Right cardiac atrium (tissue), 5 donors: Measurements from ENCODE around the gene LPCAT2. TPM values are rescaled to one million over a fixed set of nuclear protein-coding genes. Genes with fewer than 3 reads are reported as not detected.

ENCODE experiments used
- ATAC-seq, 2 donors: fragments of 200-7000 bp; cut with Tn5 transposase; one replicate each; pipeline versions ENCODE4 v1.8.0 to v1.9.1; 2020; ENCODE audit warnings: moderate library complexity in 2 of 2, mild to moderate bottlenecking in 1 of 2
- DNase-seq, 3 donors: peaks; one replicate each; pipeline ENCODE4 v3.0.0-alpha.2; 2020
- H3K27ac ChIP-seq: one replicate; pipeline ENCODE4 v1.5.1; 2013; ENCODE audit warnings: mild to moderate bottlenecking, low read length, control low read depth, moderate library complexity
- H3K27me3 ChIP-seq: one replicate; pipeline ENCODE4 v1.6.1; 2013; ENCODE audit not compliant: control insufficient read depth, insufficient read depth
- H3K4me1 ChIP-seq: one replicate; pipeline ENCODE4 v1.6.1; 2013; ENCODE audit warnings: low read length; ENCODE audit not compliant: control insufficient read depth, insufficient read depth
- H3K4me3 ChIP-seq: one replicate; pipeline ENCODE4 v1.5.1; 2013; ENCODE audit warnings: low read length, control low read depth
- H3K9me3 ChIP-seq: one replicate; pipeline ENCODE4 v1.6.1; 2013; ENCODE audit warnings: low read length; ENCODE audit not compliant: control insufficient read depth
- WGBS: extraction: QIAGEN DNeasy Blood & Tissue Kit; methylation state at CpG from one replicate; pipeline ENCODE4 v1.1.7; 2013; 5-methylcytosine and 5-hydroxymethylcytosine counted together
- intact Hi-C, 4 donors: fragments of 100-400 bp; cut with DNase I; formaldehyde crosslinking; loops; one replicate each; pipeline versions ENCODE4 v1.11.0 to v1.14.0; 2022 to 2023
- polyA plus RNA-seq: library from polyadenylated mRNA; stranded (reverse); fragments of 200-250 nt; gene quantifications from one replicate; pipeline ENCODE4 v1.2.3, GENCODE V29; 2013
- total RNA-seq, 4 donors: library from RNA; stranded (reverse); fragmentation: NEBNext Ultra II Directional; extraction: Animal tissue kit (Norgen Biotek cat#: 25700); gene quantifications; one replicate each; pipeline ENCODE4 v1.2.1, GENCODE V29; 2021
- donor health status: healthy with polysubstance abuse.
- donor health status: DM: no; HTN: yes; CAD: no.
- donor health status: DM: no; HTN: no; CAD: no.
- donor health status: DM: no; HTN: yes; CAD: no; lungs with severe emphysema.
- donor health status: DM: yes; HTN: yes; CAD: no.

Gene LPCAT2
- total and polyA plus RNA-seq, 5 donors: 4.0 to 10.9 (median 6.6) TPM

DNA sequence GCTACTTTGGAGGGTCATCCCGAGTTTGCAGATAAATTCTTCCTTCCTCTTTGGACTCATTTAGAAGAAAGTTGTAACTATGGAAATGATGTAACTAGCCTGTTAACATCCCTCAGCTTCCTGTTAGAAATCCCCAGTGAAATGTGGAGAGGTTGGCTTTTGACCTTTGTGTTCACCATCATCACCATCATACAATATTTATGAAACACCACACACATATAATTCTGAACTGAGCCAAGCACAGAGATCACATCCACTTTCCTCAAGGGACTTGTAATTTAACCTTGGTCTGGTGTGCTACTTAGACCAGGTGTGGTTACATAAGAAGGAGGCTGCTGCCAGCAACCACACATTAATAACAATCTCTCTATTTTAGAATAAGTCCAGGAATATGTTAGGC, 60.2 kb downstream of the LPCAT2 start:
- ATAC-seq (no peak), DNase-seq (no peak)
- WGBS: 22% methylated on average over 1 of the region's 1 CpG
- H3K4me1 ChIP-seq: peaks cover 4% of the 10 kb centered on the region
- no peak overlapping the region for H3K27ac ChIP-seq
- no peaks in the 10 kb centered on the region for H3K9me3 ChIP-seq
- intact Hi-C loops: no loop called here
- no peak overlapping the region for H3K4me3 ChIP-seq
- no peaks in the 10 kb centered on the region for H3K27me3 ChIP-seq

DNA sequence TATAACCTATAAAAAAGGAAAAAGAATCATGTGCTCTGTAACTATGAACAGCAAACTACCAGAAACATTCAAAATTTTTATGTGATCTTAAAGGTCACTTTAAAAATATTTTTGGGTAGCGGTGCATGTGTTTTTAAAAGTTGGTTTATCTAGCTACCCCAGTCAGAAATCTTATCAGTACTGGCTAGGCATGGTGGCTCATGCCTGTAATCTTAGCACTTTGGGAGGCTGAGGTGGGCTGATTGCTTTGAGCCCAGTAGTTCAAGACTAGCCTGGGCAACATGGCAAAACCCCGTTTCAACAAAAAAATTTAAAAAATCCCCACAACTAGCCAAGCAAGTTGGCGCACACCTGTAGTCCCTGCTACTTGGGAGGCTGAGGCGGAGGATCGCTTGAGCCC, 61.3 kb downstream of the LPCAT2 start:
- H3K27ac ChIP-seq: no peak overlapping the region
- ATAC-seq: no peak
- no peak for DNase-seq
- H3K9me3 ChIP-seq: no peaks in the 10 kb centered on the region
- no peaks in the 10 kb centered on the region for H3K27me3 ChIP-seq
- H3K4me1 ChIP-seq: peaks cover 4% of the 10 kb centered on the region
- WGBS: 93% methylated on average over 5 of the region's 5 CpGs
- intact Hi-C loops: no loop called here
- H3K4me3 ChIP-seq: no peak overlapping the region

DNA sequence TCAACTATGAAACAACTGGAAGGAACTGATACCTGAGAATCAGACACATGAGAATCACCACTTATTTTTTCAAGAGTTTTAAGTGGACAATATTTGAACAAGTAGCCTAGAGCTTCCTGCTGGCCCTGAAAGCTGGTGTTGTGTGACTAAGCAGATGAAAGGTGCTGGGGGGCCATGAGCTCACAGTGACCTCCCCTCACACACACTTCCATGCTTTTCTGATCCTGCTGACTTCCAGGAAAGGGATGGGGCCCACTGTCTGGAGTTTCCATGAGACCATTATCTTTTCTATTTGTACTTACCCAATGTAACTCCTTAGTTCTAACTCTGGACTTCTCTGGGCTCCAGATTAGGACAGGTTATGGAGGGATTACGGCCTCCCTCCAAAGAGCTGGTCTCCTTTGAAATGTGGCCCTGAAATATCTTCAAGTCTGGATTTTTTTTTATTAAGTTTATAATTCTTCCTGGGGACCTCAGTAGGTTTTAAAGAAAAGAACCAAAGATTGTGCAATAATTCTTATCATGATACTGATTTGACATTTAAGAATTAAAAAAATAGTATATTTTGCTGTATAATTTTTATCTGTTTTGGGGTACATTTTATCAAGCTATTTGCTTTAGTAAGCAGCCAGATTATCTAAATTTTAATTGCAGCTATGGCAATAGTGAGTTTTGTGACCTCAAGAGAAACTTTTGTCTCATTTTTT, 62.5 kb downstream of the LPCAT2 start:
- Histone ChIP-seq H3K4me1 (peaks cover 4% of the 10 kb centered on the region), H3K27ac (no peak overlapping the region), H3K9me3 (no peaks in the 10 kb centered on the region), H3K4me3 (no peak overlapping the region), H3K27me3 (no peaks in the 10 kb centered on the region)
- no peak for ATAC-seq
- intact Hi-C loops: no loop called here
- 89% methylated on average over 1 of the region's 1 CpG for WGBS
- DNase-seq: no peak

DNA sequence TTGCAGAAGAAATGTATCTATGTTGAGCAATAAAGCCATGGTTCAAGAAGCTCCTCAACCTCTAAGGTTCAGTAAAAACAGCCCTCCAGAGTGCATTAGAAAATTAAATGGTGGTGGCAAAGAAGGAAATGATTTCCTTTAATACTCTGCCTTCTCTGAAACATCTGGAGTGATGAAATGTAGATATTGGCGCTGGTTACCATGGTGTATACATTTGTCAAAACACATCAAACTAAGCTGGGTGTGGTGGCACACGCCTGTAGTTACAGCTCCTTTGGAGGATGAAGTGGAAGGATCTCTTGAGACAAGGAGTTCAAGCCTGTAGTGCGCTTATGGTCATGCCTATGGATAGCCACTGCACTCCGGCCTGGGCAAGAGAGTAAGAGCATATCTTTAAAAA, 63.6 kb downstream of the LPCAT2 start:
- ATAC-seq (no peak), DNase-seq (no peak)
- 86% methylated on average over 4 of the region's 4 CpGs for WGBS
- H3K27me3 ChIP-seq: no peaks in the 10 kb centered on the region
- no peak overlapping the region for H3K27ac ChIP-seq
- H3K9me3 ChIP-seq: no peaks in the 10 kb centered on the region
- peaks cover 2% of the 10 kb centered on the region for H3K4me1 ChIP-seq
- intact Hi-C loops: no loop called here
- no peak overlapping the region for H3K4me3 ChIP-seq

DNA sequence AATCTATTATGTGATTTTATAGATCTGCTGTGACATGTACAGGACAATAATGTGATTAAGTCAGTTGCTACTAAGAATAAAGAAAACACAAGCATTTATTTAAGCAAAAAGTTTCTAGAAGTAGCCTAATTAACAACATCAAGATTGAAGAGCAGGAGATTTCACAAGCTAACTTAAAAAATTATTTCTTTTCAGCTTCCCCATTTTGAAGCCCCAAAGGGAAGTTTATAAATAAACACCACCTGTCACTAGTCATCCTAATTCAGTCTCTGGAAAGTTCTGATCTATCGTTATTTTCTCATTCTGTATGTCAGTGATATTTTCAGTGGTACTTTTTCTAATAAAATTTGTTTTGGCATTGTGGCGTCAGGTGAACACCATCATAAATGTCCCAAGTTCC, 65.9 kb downstream of the LPCAT2 start:
- H3K27me3 ChIP-seq: no peaks in the 10 kb centered on the region
- H3K4me3 ChIP-seq: no peak overlapping the region
- 72% methylated on average over 2 of the region's 2 CpGs for WGBS
- H3K9me3 ChIP-seq: no peaks in the 10 kb centered on the region
- no peak for ATAC-seq
- intact Hi-C loops: no loop called here
- no peak for DNase-seq
- H3K27ac ChIP-seq: no peak overlapping the region
- peaks cover 2% of the 10 kb centered on the region for H3K4me1 ChIP-seq

DNA sequence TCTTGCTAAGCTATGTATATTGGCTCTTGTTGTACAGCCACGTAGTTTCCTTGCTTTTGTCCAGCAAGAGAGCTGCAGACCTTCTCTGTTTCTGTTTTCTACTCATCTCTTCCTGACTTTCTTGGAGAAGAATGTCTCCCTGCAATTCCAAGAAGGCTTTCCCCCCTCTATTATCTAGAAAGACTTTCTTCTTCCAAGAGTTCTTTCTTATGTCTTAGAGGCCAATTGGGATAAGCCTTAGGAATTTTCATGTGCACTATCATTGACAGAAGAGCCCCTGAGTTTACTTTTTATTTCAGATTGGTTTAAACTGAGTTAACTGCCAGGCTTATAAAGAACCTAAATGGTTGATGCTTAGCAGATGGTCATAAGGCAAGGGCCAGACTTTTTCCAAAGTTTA, 66.6 kb downstream of the LPCAT2 start:
- Histone ChIP-seq H3K9me3 (no peaks in the 10 kb centered on the region), H3K4me3 (no peak overlapping the region), H3K27ac (no peak overlapping the region), H3K27me3 (no peaks in the 10 kb centered on the region), H3K4me1 (peaks cover 2% of the 10 kb centered on the region)
- no peak for DNase-seq
- intact Hi-C loops: no loop called here
- ATAC-seq: no peak
- 63% methylated on average over 1 of the region's 1 CpG for WGBS

DNA sequence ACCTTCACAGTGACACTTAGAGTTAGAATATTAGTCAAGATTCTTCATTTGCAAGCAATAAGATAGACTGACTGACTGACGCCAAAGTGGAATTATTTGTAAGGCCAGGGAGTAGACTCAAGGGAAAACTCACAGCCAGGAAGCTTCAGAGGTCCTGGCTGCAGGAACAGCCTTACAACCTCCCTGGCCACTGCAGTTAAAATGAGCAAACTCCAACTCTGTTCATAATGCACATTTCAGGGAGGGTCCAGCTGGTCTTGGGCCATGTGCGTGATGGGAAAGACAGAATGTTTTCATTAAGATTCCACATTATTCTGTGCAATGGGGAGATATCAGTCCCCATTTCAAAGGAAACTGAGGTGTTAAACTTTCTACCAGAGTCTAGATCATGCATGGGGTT, 67.5 kb downstream of the LPCAT2 start:
- no peaks in the 10 kb centered on the region for H3K27me3 ChIP-seq
- intact Hi-C loops: no loop called here
- no peaks in the 10 kb centered on the region for H3K9me3 ChIP-seq
- ATAC-seq: peak; percentile 64 to 94
- H3K27ac ChIP-seq: no peak overlapping the region
- H3K4me3 ChIP-seq: no peak overlapping the region
- 59% methylated on average over 2 of the region's 2 CpGs for WGBS
- DNase-seq: peak in 2 of 3 donors; percentile 30 to 75
- no peaks in the 10 kb centered on the region for H3K4me1 ChIP-seq

DNA sequence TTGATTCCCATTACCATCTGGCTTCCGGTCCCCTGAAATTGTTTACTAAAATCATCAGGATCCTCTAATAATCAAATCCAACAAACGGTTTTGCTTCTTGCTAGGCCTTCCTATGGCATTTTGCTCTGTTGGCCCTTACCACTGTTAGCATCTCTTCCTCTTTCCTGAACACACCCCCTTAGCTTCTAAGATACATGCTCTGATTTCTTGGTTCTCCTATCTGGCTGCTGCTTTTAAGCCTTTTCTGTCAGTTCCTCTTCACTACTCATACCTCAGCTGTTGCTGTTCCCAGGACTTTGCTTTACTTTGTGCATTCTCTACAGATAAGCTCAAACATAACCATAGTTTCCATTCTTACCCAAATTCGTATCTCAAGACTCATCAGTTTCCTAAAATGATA, 69.0 kb downstream of the LPCAT2 start:
- Histone ChIP-seq H3K4me1 (no peaks in the 10 kb centered on the region), H3K4me3 (no peak overlapping the region), H3K27ac (no peak overlapping the region), H3K9me3 (no peaks in the 10 kb centered on the region), H3K27me3 (no peaks in the 10 kb centered on the region)
- no peak for ATAC-seq
- intact Hi-C loops: no loop called here
- DNase-seq: no peak
- 85% methylated on average over 3 of the region's 3 CpGs for WGBS

DNA sequence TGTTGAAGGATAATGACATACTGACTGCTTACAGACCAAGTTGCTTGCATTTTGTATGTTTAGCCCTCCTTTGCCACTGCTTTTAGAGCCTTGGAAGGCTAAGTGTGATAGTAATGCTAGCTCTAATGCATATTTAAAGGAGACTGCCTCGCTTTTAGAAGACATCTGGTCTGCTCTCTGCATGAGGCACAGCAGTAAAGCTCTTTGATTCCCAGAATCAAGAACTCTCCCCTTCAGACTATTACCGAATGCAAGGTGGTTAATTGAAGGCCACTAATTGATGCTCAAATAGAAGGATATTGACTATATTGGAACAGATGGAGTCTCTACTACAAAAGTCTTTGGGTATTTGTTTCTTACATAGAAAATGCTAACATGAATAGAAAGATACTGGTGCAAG, 76.8 kb downstream of the LPCAT2 start:
- ATAC-seq: no peak
- DNase-seq: no peak
- WGBS: 72% methylated on average over 2 of the region's 2 CpGs
- intact Hi-C loops: no loop called here
- Histone ChIP-seq H3K9me3 (no peaks in the 10 kb centered on the region), H3K27me3 (no peaks in the 10 kb centered on the region), H3K27ac (no peak overlapping the region), H3K4me3 (no peak overlapping the region), H3K4me1 (no peaks in the 10 kb centered on the region)

DNA sequence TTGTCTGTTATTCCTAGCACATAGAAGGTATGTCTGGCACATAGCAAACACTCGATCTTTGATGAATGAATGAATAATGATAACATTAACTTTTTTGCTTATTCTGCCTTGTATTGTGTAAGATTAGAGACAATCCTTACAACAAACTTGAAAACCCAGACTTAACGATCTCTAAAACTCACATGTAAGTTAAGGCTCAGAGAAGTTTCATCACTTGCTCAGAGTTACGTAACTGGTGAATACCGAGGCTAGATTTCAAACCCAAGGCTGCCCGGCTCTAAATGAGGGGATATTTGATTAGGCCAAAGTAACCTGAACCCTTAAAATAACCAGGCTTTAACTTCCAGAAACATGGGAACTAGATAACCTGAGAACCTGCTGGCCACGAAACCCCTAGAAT, 79.9 kb downstream of the LPCAT2 start:
- H3K4me3 ChIP-seq: no peak overlapping the region
- H3K27ac ChIP-seq: no peak overlapping the region
- no peak for ATAC-seq
- no peaks in the 10 kb centered on the region for H3K4me1 ChIP-seq
- WGBS: 74% methylated on average over 6 of the region's 6 CpGs
- intact Hi-C loops: no loop called here
- no peaks in the 10 kb centered on the region for H3K9me3 ChIP-seq
- no peaks in the 10 kb centered on the region for H3K27me3 ChIP-seq
- no peak for DNase-seq

DNA sequence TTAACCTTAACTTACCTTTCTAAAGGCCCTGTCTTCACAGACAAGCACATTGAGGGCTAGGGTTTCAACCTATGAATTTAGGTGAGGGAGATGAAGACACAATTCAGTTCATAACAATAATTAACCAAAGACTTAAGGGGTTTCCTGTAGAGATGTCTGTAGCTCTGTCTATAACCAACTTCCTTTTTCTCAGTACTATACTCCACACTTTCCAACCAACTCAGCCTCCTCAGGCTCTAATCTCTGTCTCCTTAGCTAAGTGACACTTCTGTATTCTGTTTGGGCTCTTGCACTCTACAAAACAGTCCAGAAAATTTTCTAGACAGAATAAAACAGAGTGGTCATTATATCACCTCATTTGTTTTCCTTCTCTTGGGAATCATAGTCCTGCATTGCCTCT, 83.4 kb downstream of the LPCAT2 start:
- DNase-seq (no peak), ATAC-seq (no peak)
- Histone ChIP-seq H3K4me1 (no peaks in the 10 kb centered on the region), H3K27ac (no peak overlapping the region), H3K4me3 (no peak overlapping the region), H3K27me3 (no peaks in the 10 kb centered on the region), H3K9me3 (no peaks in the 10 kb centered on the region)
- intact Hi-C loops: no loop called here

DNA sequence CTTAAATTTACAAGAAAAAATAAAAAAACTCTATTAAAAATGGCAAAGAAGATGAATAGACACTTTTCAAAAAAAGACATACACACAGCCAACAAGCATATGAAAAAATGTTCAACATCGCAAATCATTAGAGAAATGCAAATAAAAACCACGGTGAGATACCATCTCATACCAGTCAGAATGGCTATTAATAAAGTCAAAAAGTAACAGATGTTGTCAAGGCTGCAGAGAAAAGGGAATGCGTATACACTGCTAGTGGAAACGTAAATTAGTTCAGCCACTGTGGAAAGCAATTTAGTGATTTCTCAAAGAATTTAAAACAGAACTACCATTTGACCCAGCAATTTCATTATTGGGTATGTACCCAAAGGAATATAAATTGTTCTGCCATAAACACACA, 89.1 kb downstream of the LPCAT2 start:
- WGBS: 86% methylated on average over 4 of the region's 4 CpGs
- no peaks in the 10 kb centered on the region for H3K9me3 ChIP-seq
- no peaks in the 10 kb centered on the region for H3K27me3 ChIP-seq
- intact Hi-C loops: no loop called here
- ATAC-seq (no peak), DNase-seq (no peak)
- H3K27ac ChIP-seq: no peak overlapping the region
- H3K4me3 ChIP-seq: no peak overlapping the region
- no peaks in the 10 kb centered on the region for H3K4me1 ChIP-seq
